Stimulated activated CD8-positive, alpha-beta memory T cell treated with anti-CD3 and anti-CD28 coated beads, Interleukin-15, amount 100 ng/mL, for 24 hours (primary cell): ENCODE data around the gene PUS7.
"Not testable (repeated sequence)": the region's sequence is repeated elsewhere in the genome, so short reads cannot be mapped to it uniquely, and the experiment has no call there.

ENCODE experiments used
- DNase-seq: peaks from one replicate; pipeline ENCODE4 v3.0.0-alpha.2; 2020; ENCODE audit warnings: low read depth

The PUS7 gene, protein sequence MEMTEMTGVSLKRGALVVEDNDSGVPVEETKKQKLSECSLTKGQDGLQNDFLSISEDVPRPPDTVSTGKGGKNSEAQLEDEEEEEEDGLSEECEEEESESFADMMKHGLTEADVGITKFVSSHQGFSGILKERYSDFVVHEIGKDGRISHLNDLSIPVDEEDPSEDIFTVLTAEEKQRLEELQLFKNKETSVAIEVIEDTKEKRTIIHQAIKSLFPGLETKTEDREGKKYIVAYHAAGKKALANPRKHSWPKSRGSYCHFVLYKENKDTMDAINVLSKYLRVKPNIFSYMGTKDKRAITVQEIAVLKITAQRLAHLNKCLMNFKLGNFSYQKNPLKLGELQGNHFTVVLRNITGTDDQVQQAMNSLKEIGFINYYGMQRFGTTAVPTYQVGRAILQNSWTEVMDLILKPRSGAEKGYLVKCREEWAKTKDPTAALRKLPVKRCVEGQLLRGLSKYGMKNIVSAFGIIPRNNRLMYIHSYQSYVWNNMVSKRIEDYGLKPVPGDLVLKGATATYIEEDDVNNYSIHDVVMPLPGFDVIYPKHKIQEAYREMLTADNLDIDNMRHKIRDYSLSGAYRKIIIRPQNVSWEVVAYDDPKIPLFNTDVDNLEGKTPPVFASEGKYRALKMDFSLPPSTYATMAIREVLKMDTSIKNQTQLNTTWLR

DNA sequence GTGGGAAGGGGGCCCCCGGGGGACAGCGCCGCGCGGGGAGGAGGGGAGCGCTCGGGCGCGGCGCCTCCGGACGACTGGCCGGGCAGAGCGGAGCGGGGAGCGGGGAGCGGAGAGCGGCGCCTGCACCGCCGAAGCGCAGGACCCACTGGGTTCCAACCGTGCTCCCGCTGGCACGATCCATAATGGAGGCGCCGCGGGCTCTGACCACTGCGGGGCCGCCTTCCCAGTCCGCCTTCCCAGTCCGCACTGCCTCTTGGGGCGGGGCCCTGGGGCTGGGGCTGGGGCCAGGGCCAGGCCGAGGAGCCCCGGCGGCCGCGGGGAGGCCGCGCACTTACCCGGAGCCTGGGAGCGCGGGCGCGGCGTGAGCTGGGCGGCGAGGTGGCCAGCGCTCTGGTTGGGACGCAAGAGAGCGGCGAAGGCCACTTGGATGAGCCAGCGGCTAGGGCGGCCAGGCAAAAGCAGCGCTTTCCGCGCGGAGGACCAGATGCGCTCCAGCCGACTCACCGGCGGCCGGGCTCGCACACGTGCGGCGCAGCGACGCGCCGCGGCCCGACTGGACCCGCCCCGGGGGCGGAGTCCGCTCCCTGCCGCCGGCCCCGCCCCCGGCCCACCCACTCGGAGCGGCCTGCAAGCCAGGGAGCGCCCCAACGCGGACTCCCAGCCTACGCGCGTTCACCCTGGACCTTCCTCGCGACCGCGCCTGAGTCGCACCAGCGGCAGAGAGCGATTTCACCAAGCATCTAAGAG lies at the start of gene PUS7:
Gene PUS7, minus strand, starts transcription at position 555 of the 747 bp plus-strand sequence. CDS start 13,759 bp downstream, outside the sequence.
- DNase-seq, result peak; percentile 63

DNA sequence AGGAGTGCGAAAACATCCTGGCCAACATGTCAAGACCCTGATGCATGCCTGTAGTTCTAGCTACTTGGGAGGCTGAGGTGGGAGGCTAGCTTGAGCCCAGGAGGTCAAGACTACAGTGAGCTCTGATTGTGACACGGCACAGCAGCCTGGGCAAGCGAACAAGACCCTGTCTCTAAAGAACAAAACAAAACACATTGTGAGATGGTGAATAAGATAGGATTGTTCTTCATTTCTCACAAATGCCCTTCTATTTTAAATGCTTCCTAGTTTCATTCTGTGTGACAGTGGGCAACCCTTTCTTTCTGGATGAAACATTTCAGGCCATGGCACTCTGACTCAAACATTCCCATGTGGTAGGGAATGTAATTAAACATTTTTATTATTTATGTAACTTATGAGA lies 45.8 kb upstream of the PUS7 start:
- no peak for DNase-seq

DNA sequence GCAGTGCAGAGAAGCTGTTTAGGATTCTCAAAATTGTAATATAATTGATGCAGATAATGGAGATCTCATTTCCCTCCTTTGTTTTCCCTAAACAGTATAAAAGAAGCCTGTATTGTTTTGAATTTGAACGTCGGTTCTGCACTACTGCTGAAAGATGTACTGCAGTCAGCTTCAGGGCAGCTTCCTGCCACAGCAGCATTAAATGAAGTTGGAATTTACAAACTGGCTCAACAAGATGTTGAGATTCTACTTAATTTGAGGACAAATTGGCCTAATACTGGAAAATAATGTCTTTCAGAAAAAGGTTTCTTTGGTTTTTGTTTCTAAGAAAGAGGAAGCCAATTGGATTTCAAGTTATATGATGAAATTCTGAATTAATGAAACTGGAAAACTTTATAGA lies 45.0 kb upstream of the PUS7 start:
- DNase-seq, result no peak

DNA sequence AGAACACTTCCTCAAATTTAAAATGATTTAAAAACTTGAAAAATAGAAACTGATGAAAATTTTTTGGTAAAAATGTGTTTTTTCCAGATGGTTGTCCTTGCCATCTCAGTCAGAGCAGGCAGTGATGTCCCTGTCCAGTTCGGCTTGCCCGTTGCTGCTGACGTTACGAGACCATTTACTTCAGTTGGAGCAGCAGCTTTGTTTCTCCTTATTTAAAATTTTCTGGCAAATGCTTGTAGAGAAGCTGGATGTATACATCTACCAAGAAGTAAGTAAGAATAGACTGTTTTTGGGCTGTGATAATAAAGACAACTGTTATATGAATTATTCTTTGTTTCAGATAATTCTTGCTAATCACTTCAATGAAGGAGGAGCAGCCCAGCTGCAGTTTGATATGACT lies 43.1 kb upstream of the PUS7 start:
- DNase-seq, result no peak

DNA sequence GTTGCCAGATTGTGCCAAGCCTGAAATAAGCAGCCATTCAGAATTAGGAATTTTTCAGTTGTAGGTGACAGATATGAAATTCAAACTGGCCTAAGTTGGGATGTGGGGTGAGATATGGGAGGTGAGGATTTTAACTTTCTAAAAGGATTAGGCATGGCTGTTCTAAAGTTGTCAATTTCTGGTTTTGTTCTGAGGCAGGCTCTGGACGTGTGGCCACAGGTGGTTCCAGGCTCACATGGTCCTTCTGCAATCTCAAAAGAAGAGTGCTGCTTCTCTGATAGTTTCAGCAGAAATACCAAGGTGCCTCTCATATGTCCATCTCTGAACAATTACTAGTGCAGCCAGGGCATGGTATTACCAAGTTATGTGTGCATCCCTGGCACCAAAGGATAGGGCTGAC lies 37.9 kb upstream of the PUS7 start:
- DNase-seq, result no peak

DNA sequence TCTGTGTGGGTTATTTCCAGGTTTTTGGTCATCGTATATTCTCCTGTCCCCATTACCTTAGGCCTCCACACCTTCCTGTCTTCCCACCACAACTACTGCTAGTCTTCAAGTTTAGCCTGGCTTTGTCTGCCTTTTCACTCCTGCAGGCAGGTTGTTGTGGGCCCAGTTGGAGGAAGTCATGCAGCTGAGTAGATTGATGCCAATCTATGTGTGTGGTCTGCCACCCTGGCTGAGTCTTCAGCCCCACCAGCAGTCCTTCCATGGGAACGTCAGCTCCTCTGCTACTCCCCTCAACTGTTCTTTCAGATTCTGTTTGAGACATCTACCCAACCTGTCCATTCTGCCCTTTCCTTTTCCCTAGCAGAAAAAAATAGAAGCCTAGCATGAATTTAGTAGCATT lies 16.3 kb upstream of the PUS7 start:
- DNase-seq, result no peak

DNA sequence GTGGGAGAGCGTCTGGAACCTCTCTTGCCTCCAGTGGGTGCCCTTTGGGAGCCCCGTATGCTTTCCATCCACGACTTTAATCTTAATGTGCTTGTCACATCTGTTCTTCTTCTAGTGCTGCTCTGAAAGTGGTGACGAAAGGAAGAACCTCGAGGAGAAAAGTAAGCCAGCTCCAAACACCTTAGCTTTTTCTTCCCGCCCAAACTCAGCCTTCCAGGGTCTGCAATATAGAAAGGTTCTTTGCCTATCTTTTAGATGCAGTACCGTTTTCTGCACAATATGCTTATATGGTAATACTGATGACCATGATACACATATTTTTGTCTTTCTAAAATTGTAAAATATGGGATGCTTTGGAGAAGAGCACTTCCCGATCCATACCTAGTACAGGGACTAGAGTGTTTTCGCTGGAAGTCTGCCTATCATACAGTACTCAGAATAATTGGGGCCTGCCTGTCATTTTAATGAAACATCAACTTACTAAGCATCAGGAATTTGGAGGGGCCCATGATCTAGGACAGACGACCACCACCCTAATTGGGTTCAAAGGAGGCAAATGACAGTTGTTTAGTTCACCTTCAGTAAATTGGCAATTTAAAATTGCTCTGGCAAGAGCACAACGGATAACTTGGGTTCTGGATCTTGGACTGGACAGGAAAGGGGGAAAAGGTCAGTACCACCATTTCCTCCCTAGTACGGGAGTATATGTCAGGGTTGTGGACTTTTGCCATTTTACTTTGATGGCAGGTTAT lies 10.8 kb upstream of the PUS7 start:
- DNase-seq, result no peak

DNA sequence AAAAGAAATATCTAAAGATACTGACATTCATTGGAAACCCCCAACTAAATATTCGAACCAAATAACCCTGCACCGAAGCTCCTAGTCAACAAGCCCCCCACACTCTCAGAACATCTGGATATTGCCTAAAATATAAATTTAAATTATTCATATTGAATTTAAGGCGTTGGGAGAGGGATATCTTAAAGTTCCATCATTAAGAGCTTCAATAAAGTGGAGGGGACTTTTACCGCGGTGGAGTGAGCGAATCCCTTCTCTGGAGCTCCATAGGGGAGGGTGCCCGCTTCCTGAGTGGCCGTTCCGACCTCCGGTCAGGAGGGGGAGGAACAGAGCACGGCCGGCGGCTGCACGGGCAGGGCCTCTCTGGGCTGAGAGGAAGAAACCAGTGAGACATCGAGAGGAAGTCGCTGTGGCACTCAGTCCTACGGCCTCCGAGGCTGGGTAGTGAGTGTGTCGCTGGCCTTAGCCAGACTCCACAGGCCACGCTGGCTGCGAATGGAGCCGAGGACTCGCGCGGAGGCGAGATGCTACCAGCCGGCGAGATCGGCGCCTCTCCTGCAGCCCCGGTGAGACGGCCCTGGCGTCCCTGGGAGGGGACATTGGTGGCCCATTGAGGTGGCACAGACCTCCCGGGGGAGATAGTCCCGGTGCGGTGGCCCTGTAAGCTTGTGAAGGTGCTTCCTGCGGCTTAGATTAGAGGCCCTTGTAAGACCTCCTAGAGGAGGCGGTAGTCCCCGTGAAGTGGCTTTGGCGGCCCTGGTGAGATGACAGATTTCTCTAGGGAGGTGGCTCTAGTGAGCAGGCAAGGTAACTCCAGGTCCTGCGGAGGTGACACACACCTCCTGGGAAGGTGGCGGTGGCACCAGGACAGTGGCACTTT lies 10.0 kb upstream of the PUS7 start, which contains the start of gene RINT1:
Gene RINT1, plus strand, starts transcription at position 410 of the 880 bp plus-strand sequence. Its CDS starts 115 bp downstream, at position 525.
- peak; percentile 71 for DNase-seq

DNA sequence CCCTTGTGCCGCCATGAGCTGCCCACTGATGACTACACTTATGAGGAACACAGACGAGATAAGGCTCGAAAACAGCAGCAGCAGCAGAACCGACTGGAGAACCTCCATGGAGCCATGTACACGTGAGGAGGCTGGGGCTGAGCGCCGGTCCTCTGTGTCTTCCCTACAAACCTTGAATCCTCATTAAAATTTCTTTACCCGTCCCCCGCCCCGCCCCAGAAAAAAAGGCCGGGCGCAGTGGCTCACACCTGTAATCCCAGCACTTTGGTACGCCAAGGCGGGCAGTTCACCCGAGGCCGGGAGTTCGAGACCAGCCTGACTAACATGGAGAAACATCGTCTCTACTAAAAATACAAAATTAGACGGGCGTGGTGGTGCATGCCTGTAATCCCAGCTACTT lies 8.5 kb upstream of the PUS7 start:
- no peak for DNase-seq

DNA sequence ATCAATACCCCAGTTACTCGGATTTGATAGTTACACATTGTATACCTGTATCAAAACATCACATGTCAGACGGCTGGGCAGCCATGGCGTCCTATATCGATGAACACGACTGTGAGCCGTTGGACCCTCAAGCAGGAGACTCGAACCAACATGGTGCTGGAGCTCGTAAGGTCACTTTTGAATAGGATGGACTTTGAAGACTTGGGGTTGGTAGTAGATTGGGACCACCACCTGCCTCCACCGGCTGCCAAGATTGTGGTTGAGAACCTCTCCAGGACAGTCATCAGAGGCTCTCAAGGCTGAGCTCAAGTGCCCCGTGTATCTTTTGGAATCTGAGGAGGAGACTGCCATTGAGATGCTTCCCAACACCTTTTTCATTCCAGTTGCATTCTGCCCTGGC lies 8.1 kb upstream of the PUS7 start:
- no peak for DNase-seq

DNA sequence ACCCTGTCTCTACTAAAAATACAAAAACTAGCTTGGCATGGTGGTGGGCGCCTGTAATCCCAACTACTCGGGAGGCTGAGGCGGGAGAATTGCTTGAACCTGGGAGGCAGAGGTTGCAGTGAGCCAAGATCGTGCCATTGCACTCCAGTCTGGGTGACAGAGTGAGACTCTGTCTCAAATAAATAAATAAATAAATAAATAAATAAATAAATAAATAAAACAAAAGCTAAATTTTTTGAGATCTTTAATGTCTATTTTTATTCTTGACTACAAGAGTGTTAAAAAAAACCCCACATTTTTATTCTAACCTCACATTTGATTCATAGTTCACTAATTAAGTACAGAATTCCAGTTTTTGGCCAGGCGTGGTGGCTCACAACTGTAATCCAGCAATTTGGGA lies 5.7 kb upstream of the PUS7 start:
- not testable (repeated sequence) for DNase-seq

DNA sequence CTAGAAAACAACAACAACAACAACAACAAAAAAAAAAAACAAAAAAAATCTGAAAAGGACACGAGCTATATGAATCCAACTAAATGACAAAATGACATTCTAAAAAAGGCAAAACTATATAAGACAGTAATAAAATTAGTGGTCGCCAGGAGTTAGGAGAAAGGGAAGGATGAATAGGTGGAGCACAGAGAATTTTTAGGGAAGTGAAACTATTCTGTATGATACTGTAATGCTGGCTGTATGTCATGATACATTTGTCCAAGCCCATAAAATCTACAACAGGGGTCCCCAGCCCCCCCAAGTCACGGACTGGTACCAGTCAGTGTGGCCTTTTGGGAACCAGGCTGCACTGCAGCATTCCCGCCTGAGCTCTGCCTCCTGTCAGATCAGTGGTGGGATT lies 2.8 kb upstream of the PUS7 start:
- no peak for DNase-seq

DNA sequence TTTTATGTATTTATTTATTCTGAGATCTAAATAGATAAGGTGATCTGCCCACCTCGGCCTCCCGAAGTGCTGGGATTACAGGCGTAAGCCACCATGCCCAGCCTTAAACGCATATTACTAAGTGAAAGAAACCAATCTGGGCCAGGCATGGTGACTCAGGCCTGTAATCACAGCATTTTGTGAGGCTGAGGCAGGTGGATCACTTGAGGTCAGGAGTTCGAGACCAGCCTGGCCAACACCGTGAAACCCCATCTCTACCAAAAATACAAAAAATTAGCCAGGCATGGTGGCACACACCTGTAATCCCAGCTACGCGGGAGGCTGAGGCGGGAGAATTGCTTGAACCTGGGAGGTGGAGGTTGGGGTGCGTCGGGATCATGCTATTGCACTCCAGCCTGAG lies 2.4 kb upstream of the PUS7 start:
- DNase-seq, result not testable (repeated sequence)

DNA sequence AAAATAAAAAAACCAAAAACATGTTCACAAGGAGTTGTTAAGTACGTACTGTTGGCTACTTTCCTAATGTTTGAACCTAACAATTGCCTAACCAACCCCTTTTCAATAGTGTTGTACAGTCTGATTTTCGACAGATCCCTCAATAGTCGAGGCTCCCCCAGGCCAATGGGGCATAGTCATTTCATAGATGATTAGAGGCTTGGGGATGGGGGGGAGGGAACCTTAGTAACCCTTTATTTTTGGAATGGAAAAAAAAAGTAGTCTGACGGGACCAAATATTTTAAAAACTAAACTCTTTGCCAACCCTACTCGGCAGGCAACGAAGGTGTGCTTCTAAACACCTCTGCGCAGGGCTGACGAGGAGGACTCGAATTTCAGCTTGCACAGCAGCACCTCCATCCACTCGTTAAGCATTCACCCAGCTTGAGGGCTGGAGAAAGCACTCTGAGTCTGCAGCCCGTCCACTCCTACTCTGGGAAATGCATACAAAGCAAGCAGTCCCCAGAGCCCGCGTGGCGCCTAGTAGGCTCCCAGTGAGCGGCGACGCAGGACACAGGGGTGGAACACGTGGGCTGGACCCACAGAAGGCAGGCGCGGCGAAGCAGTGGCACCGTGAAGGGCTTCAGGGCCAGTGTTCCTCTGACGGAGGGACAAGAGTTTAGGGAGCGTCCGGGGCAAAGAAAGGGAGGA lies 899 bp downstream of the PUS7 start:
- peak; percentile 20 for DNase-seq

DNA sequence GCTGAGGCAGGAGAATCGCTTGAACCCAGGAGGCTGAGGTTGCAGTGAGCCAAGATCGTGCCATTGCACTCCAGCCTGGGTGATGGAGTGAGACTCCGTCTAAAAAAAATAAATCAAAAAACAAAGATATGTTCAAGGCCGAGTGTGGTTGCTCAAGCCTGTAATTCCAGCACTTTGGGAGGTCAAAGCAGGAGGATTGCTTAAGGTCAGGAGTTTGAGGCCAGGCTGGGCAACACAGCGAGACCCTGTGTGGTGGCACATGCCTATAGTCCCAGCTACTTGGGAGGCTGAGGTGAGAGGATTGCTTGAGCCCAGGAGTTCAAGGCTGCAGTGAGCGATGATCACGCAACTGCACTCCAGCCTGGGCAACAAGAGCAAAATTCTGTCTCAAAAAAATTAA lies 1.5 kb downstream of the PUS7 start:
- not testable (repeated sequence) for DNase-seq

DNA sequence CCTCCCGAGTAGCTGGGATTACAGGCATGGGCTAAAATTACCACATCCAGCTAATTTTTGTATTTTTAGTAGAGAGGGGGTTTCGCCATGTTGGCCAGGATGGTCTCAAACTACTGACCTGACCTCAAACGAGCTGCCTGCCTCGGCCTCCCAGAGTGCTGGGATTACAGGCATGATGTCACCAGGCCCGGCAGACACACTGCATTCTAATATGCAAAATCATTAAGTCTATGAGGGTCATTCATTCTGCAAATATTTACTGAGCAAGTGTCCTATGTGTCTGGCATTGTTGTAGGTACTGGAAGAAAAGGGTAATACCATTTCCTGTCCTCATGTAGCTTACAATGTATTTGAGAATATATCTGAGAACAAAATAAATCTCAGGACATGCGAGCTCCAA lies 2.7 kb downstream of the PUS7 start:
- DNase-seq, result no peak

DNA sequence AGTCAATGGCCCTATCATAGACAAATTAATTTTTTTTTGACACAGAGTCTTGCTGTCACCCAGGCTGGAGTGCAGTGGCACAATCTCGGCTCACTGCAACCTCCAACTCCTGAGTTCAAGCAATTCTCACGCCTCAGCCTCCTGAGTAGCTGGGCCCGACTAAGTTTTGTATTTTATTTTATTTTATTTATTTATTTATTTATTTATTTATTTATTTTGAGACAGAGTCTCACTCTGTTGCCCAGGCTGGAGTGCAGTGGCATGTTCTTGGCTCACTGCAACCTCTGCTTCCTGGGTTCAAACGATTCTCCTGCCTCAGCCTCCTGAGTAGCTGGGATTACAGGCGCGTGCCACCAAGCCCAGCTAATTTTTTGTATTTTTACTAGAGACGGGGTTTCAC lies 6.5 kb downstream of the PUS7 start:
- not testable (repeated sequence) for DNase-seq

DNA sequence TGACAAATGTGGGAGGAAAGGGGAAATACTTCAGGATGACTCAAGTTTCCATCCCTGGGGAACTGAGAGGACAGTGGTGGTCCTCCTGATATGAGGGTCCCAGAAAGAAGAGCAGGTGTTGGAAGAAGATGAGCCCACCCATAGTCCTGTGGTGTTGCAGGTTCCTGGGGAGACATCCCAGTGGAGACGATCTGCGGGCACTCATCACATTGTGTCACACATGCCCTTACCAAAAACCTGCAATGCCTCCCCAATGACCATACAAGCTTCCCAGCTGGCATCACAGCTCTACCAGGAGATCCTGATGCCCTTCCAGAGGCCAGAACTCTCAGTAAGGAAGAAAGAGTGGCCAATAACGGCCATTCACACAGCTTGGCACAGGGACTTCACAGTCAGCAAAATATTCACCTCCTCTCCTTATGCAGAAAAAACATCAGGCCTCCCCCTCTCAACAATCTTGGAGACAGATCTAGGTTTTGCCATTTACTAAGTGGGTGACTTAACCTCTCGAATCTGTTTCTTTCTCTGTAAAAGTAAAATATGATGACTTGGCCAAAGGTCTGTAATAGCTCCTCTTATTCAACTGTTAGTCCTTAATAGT lies 9.0 kb downstream of the PUS7 start:
- DNase-seq, result no peak

DNA sequence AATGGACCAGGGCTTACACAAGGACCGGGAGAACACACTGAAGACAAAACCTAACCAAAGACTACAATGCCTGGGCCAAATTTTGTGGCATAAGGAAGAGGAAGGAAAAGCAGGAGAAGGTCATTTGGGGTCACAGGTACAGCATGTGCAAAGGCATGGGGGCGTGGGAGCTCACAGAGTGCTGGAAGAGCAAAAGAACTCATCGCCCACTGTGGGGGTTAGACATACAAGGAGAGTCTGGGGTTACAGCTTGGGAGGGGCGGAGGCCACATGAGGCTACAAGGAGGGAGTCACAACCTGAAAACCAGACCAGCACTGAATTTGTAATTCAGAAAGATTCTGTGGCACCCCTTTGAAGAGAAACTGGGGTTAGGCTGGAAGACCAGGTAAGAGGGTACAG lies 9.7 kb downstream of the PUS7 start:
- no peak for DNase-seq

DNA sequence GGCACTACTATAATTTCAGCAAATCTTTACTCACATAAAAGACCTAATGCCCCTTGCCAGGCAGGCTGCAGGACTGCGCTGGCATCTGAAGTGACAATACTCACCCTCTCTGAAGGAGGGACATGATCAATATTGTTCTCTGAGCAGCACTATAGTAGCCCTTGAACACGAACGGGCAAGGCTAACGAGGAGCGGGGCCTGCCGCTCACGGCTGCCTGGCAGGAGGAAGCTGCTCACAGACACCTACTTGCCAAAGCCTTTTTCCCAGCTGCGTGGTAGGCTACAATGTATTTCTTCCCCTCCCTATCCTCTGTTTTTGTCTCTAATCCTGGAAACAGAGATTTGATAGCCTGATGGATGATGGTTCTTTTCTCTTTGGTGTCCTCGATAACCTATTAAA lies 19.9 kb downstream of the PUS7 start:
- no peak for DNase-seq
